OCI-LY7 (cell line): Measurements from ENCODE around the gene BECN2.

Source experiments
- CTCF ChIP-seq: fragments of 200-600 bp; sonication (generic); conservative IDR thresholded peaks from 2 replicates; pipeline ENCODE4 v1.5.1; 2014; ENCODE audit warnings: mild to moderate bottlenecking, antibody characterized with exemption, low read length, moderate library complexity, mixed read lengths
- EZH2phosphoT487 ChIP-seq: fragments of 200-600 bp; sonication (generic); IDR thresholded peaks from 2 replicates; pipeline ENCODE4 v1.6.1; 2018; ENCODE audit warnings: low read depth, borderline replicate concordance, mild to moderate bottlenecking, mixed run types, antibody characterized with exemption, low read length, moderate library complexity, mixed read lengths

GRCh38 chr1:241999026-241999425 is 41.5 kb downstream of the BECN2 start, which contains the start of gene MAP1LC3C:
- TF ChIP-seq CTCF (no peak), EZH2phosphoT487 (no peak)
